ENCODE data around the gene EPHB4. TPM values are rescaled to one million over a fixed set of nuclear protein-coding genes. Genes with fewer than 3 reads are reported as not detected.
A peak's percentile ranks its signal among the peaks of the same experiment; 100 is the strongest.

Gene EPHB4
- total and polyA plus RNA-seq, 10 of the 15 experiments (the other 5 are each of a cell fraction or from before 2014, with no cell fraction given): 0.32 to 0.85 (median 0.48) TPM; not detected in 4

- TF ChIP-seq SREBF2 (IDR thresholded peaks at IDR 0.05; ENCODE audit: low read length) (no peak), HDGF (IDR thresholded peaks at IDR 0.05) (peak; percentile 78), CREM (IDR thresholded peaks at IDR 0.05; ENCODE audit: low read depth) (peak; percentile 93), TAF1 (IDR thresholded peaks at IDR 0.05; ENCODE audit: borderline replicate concordance, low read depth, low read length) (no peak), IRF5 (IDR thresholded peaks at IDR 0.05; ENCODE audit: borderline replicate concordance) (no peak), TBL1XR1 (IDR thresholded peaks at IDR 0.05; ENCODE audit: low read depth, low read length) (no peak), ZNF622 (IDR thresholded peaks at IDR 0.05) (no peak), RB1 (IDR thresholded peaks at IDR 0.05; ENCODE audit: borderline replicate concordance) (no peak), CEBPZ (IDR thresholded peaks at IDR 0.05; ENCODE audit: low read depth, low read length) (no peak), MEF2B (IDR thresholded peaks at IDR 0.05; ENCODE audit: partially characterized antibody, poor library complexity, severe bottlenecking) (no peak), EGR1 (IDR thresholded peaks at IDR 0.05; ENCODE audit: borderline replicate concordance in 1 of 2, low read depth in 2 of 2, low read length in 2 of 2) (peak in 1 of 2 experiments; percentile 84; a peak in 2 of 3 replicates), ZBED1 (IDR thresholded peaks at IDR 0.05; ENCODE audit: borderline replicate concordance) (no peak), RFX5 (IDR thresholded peaks at IDR 0.05; ENCODE audit: low read depth, low read length) (peak; percentile 98), ATF2 (IDR thresholded peaks at IDR 0.05; ENCODE audit: low read length) (no peak)
Measured at GRCh38 chr7:100803398-100804161, 23.7 kb downstream of the EPHB4 start (continued).
